Parathyroid adenoma (tissue), 2 donors: Measurements from ENCODE around the gene MOCS2.

Experiments used
- H2AFZ ChIP-seq: fragments of 300-600 bp; sonication (generic); one replicate; pipeline ENCODE4 v1.7.0; 2017; ENCODE audit warnings: antibody characterized with exemption, mild to moderate bottlenecking
- H3K27ac ChIP-seq: fragments of 300-600 bp; sonication (generic); one replicate; pipeline ENCODE4 v1.7.0; 2017
- H3K27me3 ChIP-seq: fragments of 300-600 bp; sonication (generic); one replicate; pipeline ENCODE4 v1.7.0; 2017; ENCODE audit warnings: low read length; ENCODE audit not compliant: control insufficient read depth, insufficient read depth
- H3K36me3 ChIP-seq: fragments of 300-600 bp; sonication (generic); one replicate; pipeline ENCODE4 v1.7.0; 2017; ENCODE audit warnings: low read length; ENCODE audit not compliant: control insufficient read depth, insufficient read depth
- H3K4me1 ChIP-seq: fragments of 300-600 bp; sonication (generic); one replicate; pipeline ENCODE4 v1.7.0; 2017; ENCODE audit warnings: control low read depth
- H3K4me2 ChIP-seq: fragments of 300-600 bp; sonication (generic); one replicate; pipeline ENCODE4 v1.7.0; 2017; ENCODE audit warnings: low read length
- H3K4me3 ChIP-seq: fragments of 300-600 bp; sonication (generic); one replicate; pipeline ENCODE4 v1.7.0; 2017; ENCODE audit warnings: low read depth, low read length
- H3K79me2 ChIP-seq: fragments of 300-600 bp; sonication (generic); one replicate; pipeline ENCODE4 v1.7.0; 2017; ENCODE audit warnings: control low read depth
- H3K9ac ChIP-seq: fragments of 300-600 bp; sonication (generic); one replicate; pipeline ENCODE4 v1.7.0; 2017; ENCODE audit warnings: mild to moderate bottlenecking
- H3K9me3 ChIP-seq: fragments of 300-600 bp; sonication (generic); one replicate; pipeline ENCODE4 v1.7.0; 2017; ENCODE audit warnings: low read length; ENCODE audit not compliant: control insufficient read depth
- CTCF ChIP-seq: fragments of 300-600 bp; sonication (generic); IDR thresholded peaks from one replicate; pipeline ENCODE4 v1.7.0; 2017; ENCODE audit warnings: antibody characterized with exemption, mild to moderate bottlenecking
- donor health status: primary hyperparathyroidism.

Gene MOCS2

GRCh38 chr5:53128481-53128880 lies 18.9 kb upstream of the MOCS2 start:
- Histone ChIP-seq H3K9ac (no peak overlapping the region), H3K36me3 (no peaks in the 10 kb centered on the region), H3K4me1 (no peaks in the 10 kb centered on the region), H3K79me2 (no peaks in the 10 kb centered on the region), H3K9me3 (no peaks in the 10 kb centered on the region), H3K27ac (no peak overlapping the region), H2AFZ (no peak overlapping the region), H3K27me3 (no peaks in the 10 kb centered on the region), H3K4me2 (no peak overlapping the region), H3K4me3 (no peak overlapping the region)
- no peak for TF ChIP-seq CTCF

- Histone ChIP-seq H3K4me1 (no peaks in the 10 kb centered on the region), H3K27me3 (no peaks in the 10 kb centered on the region), H3K9me3 (no peaks in the 10 kb centered on the region), H3K27ac (no peak overlapping the region), H2AFZ (no peak overlapping the region), H3K79me2 (no peaks in the 10 kb centered on the region), H3K9ac (no peak overlapping the region), H3K36me3 (no peaks in the 10 kb centered on the region), H3K4me2 (no peak overlapping the region), H3K4me3 (no peak overlapping the region)
- TF ChIP-seq CTCF = no peak
Observed at GRCh38 chr5:53127107-53127506, 17.6 kb upstream of the MOCS2 start.

- H3K27ac ChIP-seq = no peak overlapping the region
- no peaks in the 10 kb centered on the region for H3K9me3 ChIP-seq
- H3K79me2 ChIP-seq = no peaks in the 10 kb centered on the region
- no peaks in the 10 kb centered on the region for H3K4me1 ChIP-seq
- H3K4me3 ChIP-seq = no peak overlapping the region
- H2AFZ ChIP-seq = no peak overlapping the region
- no peak overlapping the region for H3K9ac ChIP-seq
- H3K36me3 ChIP-seq = no peaks in the 10 kb centered on the region
- H3K27me3 ChIP-seq = no peaks in the 10 kb centered on the region
- TF ChIP-seq CTCF = no peak
- no peak overlapping the region for H3K4me2 ChIP-seq
Observed at GRCh38 chr5:53126521-53126920, 17.0 kb upstream of the MOCS2 start.

- H3K9ac ChIP-seq = no peak overlapping the region
- no peak overlapping the region for H3K4me2 ChIP-seq
- no peak for TF ChIP-seq CTCF
Observed at GRCh38 chr5:53123702-53124101, 14.1 kb upstream of the MOCS2 start.

GRCh38 chr5:53120165-53120564 lies 10.6 kb upstream of the MOCS2 start:
- Histone ChIP-seq H3K36me3 (no peaks in the 10 kb centered on the region), H3K9me3 (no peaks in the 10 kb centered on the region), H3K4me2 (no peak overlapping the region), H3K9ac (no peak overlapping the region), H3K27ac (no peak overlapping the region), H3K4me1 (no peaks in the 10 kb centered on the region), H3K27me3 (no peaks in the 10 kb centered on the region), H3K4me3 (no peak overlapping the region), H2AFZ (no peak overlapping the region), H3K79me2 (no peaks in the 10 kb centered on the region)
- TF ChIP-seq CTCF = no peak

More at GRCh38 chr5:53123702-53124101, 14.1 kb upstream of the MOCS2 start:
- Histone ChIP-seq H2AFZ (no peak overlapping the region), H3K27me3 (no peaks in the 10 kb centered on the region), H3K4me1 (no peaks in the 10 kb centered on the region), H3K36me3 (no peaks in the 10 kb centered on the region), H3K27ac (no peak overlapping the region), H3K79me2 (no peaks in the 10 kb centered on the region), H3K9me3 (no peaks in the 10 kb centered on the region), H3K4me3 (no peak overlapping the region)
